Stimulated activated CD4-positive, alpha-beta T cell treated with anti-CD3 and anti-CD28 coated beads, TNF-alpha, amount 100 ng/mL, for 48 hours (primary cell): ENCODE results near the gene C19orf47.

Source experiments
- DNase-seq, 3 donors: peaks; one replicate each; pipeline ENCODE4 v3.0.0-alpha.2; 2020; ENCODE audit warnings: low read depth in 3 of 3

Gene C19orf47

GRCh38 chr19:40320558-40320935, 27.6 kb downstream of the C19orf47 start:
- DNase-seq = no peak

DNA sequence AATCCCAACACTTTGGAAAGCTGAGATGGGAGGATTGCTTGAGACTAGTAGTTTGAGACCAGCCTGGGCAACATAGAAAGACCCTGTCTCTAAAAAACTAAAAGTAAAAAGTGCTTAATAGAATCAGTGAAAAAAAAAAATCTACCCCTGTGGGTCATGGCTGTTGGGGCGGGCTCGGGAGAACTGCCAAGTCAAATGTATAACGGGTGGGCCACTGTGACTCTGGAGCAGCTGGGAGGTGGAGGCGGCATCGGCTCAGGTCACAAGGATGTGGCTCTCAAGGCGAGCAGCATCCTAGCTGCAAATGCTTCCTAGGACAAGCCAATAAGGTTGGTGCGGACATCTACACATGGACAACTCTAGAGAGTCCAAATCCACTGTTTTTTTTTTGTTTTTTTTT, 30.9 kb downstream of the C19orf47 start:
- DNase-seq = no peak

DNA sequence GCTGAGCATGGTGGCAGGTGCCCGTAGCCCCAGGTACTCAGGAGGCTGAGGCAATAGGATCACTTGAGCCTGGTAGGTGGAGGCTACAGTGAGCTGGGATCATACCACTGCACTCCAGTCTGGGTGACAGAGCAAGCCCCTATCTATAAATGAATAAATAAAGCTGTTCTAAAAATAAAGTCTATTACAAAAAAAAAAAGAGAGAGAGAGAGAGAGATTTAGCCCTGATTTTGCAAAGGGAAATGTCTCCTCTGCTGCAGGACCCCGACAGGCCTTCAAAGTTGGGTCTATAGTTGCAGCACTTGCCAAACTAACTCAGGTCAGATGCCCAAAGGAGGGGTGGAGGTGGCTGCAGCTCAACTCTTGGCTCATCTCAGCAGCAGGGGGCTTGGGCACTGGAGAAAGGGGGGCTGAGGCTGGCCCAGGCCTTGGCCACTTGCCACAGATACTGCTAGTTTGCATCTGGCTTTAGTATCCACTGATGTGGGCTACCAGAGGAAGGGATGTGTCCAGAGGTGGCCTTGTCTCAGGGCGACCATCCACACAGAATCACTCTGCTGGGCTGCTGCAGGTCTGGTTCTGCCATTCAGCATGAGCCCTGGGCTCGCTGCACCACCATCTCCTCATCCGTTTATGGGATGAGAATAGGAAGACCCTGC, 32.3 kb downstream of the C19orf47 start:
- DNase-seq = no peak

DNA sequence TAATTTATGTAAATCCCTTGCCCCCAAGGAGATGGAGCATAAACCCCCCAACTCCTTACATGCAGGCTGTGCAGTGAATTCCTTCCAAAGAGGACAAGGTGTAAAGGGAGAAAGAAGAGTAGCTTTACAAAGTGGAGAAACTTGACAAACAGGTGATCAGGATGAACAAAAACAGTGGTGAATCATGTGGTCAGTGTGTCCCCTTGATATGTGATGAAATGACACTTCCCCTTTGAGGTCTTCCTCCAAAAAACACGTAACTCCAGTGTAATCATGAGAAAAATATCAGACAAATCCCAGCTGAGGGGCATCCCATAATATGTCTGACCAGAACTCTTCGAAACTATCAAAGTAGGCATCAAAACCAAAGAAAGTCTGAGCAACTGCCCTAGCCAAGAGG, 33.5 kb downstream of the C19orf47 start:
- DNase-seq = no peak

- DNase-seq = no peak
These were observed 34.8 kb downstream of the C19orf47 start for GRCh38 chr19:40313229-40313983.

DNA sequence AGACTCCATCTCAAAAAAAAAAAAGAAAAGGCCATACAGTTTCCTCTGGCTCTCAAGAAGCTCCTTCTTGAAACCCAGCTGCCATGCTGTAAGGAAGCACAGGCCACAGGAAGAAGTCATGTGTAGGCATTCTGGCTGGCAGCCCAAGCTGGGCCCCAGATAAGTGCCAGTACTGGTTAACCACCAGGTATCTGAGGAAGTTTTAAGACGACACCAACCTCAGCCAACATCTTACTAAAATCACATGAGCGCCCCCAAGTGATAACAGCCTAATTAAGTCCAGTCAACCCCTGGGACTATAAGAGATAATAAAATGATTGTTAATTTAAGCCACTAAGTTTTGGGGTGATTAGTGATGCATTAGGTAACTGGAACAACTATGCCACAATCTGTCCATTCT, 35.7 kb downstream of the C19orf47 start:
- DNase-seq = no peak

- no peak for DNase-seq
These were observed 38.5 kb downstream of the C19orf47 start for GRCh38 chr19:40309666-40310065.

- DNase-seq = peak; percentile 58 to 73 (median 59)
These were observed 42.8 kb downstream of the C19orf47 start for GRCh38 chr19:40305403-40305802.

- DNase-seq = no peak
These were observed 43.9 kb downstream of the C19orf47 start for GRCh38 chr19:40304306-40304705.

GRCh38 chr19:40303765-40304164, 44.4 kb downstream of the C19orf47 start:
- DNase-seq = no peak

DNA sequence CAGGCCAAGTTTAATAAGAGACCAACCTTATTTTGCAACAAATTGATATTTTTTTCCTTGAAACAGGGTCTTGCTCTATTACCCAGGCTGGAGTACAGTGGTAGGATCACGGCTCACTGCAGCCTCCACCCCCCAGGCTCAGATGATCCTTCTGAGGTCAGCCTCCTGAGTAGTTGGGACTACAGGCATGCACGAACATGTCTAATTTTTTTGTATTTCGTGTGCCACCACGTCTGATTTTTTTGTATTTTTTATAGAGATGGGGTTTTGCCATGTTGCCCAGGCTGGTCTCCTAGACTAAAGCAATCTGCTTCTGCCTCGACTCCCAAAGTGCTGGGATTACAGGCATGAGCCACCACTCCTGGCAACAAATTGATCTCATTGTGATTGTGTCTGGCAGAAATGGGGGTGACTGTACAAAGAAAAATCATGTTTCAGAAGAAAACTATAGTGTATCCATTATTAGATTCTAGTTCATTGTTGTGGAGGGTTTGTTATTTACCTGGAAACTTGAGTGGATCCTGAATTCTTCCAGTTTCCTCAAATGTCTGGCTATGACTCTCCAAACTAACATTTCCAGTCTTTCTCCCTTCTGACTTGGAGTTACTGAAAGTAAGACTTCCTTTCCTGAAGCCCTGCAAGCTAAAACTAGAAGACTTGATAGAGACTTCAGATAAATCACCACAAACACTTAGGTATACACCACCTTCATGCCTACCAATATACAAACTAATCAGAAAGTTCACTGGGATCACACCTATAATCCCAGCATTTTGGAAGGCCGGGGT, 45.8 kb downstream of the C19orf47 start:
- DNase-seq = no peak

GRCh38 chr19:40300668-40301067, 47.5 kb downstream of the C19orf47 start:
- DNase-seq = no peak

DNA sequence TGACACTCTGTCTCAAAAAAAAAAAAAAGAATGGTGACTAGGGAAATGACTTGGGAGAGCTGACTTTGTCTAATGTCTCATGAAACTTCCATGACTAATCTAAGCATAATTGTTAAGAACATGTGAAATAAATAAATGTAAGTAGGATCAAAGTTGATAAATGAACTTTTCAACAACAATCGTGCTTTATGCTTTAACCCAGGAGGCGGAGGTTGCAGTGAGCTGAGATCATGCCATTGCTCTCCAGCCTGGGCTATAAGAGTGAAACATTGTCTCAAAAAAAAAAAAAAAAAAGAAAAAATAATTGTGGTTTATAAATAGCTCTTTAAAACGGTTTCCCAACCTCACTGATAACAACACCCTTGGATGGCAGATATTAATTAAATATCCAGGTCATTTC, 50.2 kb downstream of the C19orf47 start:
- no peak for DNase-seq

DNA sequence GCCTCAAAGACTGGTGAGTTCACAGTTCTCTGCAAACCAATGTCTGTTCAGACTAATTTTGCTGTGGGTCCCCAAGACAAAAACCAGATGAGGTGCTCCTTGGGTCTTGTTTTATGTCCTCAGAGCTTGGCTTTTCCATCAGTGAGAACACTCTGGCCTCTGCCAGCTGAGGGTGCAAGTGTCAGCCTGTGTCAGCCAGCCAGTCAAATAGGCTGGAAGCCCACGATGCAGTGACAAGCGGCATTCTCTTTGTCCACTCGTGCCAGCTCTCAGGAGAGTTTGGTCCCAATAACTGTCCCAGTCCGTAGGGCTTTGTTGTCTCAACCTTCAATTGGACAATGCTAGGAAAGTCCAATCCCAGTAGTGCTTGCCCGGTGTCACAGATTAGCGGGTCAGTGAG, 53.6 kb downstream of the C19orf47 start:
- no peak for DNase-seq

GRCh38 chr19:40286971-40287421, 61.2 kb downstream of the C19orf47 start:
- DNase-seq = no peak

- no peak for DNase-seq
These were observed 61.8 kb downstream of the C19orf47 start for GRCh38 chr19:40286235-40286970.

DNA sequence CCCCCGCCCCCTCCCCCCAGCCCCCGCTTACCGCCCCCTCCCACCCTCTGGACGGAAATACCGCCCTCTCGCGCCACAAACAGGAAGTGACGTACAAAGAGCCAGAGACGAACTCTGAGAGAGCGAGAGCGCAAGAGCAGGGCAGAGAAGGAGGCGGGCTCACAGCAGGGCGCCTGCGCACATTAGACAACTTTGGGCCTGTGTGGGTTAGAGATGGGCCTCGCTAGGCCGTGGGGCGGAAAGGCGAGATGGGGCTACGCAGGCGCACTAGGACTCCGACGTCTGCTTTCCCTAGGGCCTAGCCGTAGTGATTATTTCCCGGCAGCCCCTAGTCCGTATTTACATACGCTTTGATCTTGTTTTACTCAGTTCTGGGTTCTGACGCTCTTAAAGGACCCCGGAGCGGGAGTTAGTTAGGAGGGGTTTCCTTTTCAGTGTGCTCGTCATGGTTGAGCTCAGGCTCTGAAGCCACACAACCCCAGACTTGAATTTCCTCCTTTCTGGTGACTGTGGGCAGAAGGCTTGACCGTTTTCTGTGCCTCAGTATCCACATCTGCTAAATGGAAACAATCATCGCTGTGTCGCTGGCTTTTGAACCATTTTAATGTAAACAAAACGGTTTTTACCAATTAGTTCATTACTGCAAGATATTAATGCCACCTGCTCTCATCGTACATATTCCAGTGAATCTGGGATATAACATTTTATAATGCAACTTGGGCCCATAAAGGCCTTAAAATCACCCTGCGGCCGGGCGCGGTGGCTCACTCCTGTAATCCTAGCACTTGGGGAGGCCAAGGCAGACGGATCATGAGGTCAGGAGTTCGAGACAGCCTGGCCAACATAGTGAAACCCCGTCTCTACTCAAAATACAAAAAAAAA, 62.6 kb downstream of the C19orf47 start:
- DNase-seq = peak; percentile 92 to 97 (median 93)

DNA sequence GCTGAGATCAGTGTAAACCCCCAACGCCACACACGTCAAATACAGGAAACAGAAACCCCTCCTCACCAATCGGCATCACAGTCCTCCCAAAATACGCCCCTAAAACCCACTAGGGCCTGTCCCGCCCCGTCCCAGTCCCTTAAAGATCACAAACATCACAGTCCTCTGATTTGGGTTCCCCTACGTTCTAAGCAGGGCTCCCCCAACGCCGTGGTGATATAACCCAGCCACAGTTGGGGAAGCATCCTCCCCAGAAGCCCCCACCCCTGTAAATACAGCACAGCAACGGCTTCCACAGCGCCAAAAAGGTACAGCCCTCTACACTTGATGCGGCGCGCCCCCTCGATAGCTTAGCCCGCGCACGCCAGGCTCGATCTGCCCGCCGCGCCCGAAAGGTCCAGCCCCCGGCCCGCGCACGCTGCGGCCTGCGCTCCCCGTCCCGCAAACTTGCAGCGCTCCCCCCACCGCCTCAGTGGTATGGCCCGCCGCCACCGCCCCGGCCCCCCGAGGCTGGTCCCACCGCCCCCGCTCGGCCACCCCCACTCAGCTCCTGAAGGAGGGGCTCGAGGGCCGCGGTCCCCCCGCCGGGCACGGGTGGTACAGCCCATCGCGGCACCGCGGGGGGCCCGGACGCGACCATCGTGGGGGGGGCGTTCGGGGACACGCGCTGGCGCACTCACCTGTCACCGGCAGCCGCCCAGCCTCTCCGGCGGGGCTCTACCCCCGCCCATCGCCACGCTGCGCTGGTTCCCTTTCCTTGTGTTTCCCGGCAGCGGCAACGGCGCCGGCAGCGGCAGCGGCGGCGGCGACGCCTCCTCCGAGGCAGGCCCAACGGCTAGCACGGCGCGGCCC, 63.5 kb downstream of the C19orf47 start, which contains the start of gene AKT2:
Gene AKT2, minus strand, starts transcription at position 845 of the 852 bp plus-strand sequence. CDS start 20,078 bp downstream, outside the sequence.
- peak; percentile 28 to 45 (median 39) for DNase-seq

DNA sequence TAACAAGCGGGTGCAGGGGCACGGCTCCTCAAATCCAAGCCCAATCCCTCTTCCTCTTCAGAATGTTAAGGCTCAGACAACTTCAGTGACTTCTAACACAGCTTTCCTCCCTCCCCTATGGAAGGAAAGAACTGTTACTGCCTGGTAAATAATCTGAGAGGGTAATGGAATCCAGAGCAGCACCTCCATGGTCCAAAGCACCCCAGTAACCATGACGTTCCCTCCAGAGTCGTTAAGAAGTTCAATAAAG, 64.0 kb downstream of the C19orf47 start:
- DNase-seq = no peak
